Fibroblast of skin of scalp (primary cell): ENCODE results near the gene RBPMS2. TPM values are rescaled to one million over a fixed set of nuclear protein-coding genes. Genes with fewer than 3 reads are reported as not detected.
"Not testable (repeated sequence)": the region's sequence is repeated elsewhere in the genome, so short reads cannot be mapped to it uniquely, and the experiment has no call there.

Source experiments
- DNase-seq: peaks from one replicate; pipeline ENCODE4 v3.0.0-alpha.2; 2013
- polyA plus RNA-seq, 2 experiments: library from polyadenylated mRNA; unstranded; fragments of 120-200 nt; gene quantifications; one replicate each; pipeline ENCODE4 v1.2.1, GENCODE V29; 2013; ENCODE audit not compliant: insufficient read length in 2 of 2

Gene RBPMS2
- polyA plus RNA-seq (2013, experiment 1 of 2; ENCODE audit: insufficient read length): 0.65 TPM
- polyA plus RNA-seq (2013, experiment 2 of 2; ENCODE audit: insufficient read length): 0.68 TPM

DNA sequence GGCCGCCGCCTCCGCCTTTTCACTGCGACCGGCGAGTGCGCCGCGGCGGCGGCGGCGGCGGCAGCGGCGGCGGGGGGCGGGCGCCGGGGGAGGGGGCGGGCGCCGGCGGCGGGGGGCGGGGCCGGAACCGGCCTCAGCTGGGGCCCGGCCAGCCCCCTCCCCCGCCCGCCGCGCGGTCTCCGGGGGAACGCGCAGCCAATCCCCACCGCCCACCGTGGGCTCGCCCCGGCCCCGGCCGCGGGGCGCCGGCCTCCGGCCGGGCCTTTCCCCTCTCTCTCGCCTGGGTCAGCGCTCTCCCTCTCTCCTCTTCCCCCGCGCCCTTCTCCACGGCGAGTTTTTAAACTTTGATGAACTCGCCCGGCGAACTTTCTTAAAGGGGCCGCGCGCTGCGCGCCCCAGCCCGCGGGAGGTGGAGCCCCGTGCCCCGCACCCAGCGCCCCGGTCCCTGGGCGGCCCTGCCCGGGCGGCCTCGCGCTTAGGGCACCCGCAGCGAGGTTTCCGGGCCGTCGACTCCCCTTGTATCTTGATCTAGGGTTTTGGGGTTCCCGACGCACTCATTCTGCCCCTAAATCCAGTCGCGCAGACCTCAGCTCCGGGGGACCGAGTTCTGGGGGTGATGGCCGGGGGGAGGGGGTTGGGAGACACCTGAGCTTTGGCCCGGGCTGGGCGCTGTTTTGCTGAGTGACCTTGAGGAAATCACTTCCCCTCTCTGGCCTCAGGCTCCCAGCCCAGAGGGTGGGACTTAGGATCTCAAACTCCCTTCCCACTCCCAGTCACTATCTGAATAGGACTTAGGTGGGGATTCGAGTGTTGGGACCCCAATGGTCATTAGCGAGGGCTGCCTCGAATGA lies at the start of gene RBPMS2:
TSS of gene RBPMS2 (minus strand) at position 39 of the 851 bp plus-strand sequence. CDS start 270 bp downstream, outside the sequence.
- DNase-seq: no peak

DNA sequence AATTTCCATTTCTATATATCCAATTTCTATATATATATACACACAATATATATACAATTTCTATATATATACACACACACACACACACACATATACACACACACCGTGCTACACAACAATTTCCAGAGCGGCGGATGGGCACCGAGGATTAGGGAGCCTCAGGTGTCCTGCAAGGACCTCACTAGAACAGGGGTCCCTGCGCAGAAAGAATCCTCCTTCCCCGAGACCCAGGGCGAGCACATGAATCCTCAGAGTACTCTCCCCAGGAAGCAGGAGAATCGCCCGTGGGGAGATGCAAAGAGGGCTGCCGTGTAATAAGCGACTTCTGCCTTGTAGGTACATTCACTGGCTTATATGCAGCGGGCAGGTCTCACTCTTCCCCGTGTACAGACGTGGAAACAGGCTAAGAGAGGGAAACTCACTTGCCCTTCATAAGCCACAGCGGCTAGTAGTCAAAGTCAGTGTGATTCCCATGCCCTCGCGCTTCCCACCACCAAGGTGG lies 49.6 kb upstream of the RBPMS2 start:
- no peak for DNase-seq

- DNase-seq: no peak
Measured at GRCh38 chr15:64816452-64816851, 41.1 kb upstream of the RBPMS2 start.

DNA sequence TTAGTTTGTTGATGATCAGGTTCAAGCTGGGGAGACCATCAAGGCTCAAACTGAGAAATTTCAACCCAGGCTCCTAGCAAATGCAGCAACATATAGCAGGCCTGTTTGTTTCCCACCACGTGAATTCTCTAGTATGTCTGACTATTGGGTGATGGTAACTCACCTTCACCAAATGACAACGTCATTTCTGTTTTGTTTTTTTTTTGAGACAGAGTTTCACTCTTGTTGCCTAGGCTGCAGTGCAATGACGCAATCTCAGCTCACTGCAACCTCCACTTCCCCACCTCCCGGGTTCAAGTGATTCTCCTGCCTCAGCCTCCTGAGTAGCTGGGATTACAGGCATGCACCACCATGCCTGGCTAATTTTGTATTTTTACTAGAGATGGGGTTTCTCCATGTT lies 39.6 kb upstream of the RBPMS2 start:
- not testable (repeated sequence) for DNase-seq

- not testable (repeated sequence) for DNase-seq
Measured at GRCh38 chr15:64814283-64814682, 38.9 kb upstream of the RBPMS2 start.

- peak; percentile 51 for DNase-seq
Measured at GRCh38 chr15:64813075-64813474, 37.7 kb upstream of the RBPMS2 start.

DNA sequence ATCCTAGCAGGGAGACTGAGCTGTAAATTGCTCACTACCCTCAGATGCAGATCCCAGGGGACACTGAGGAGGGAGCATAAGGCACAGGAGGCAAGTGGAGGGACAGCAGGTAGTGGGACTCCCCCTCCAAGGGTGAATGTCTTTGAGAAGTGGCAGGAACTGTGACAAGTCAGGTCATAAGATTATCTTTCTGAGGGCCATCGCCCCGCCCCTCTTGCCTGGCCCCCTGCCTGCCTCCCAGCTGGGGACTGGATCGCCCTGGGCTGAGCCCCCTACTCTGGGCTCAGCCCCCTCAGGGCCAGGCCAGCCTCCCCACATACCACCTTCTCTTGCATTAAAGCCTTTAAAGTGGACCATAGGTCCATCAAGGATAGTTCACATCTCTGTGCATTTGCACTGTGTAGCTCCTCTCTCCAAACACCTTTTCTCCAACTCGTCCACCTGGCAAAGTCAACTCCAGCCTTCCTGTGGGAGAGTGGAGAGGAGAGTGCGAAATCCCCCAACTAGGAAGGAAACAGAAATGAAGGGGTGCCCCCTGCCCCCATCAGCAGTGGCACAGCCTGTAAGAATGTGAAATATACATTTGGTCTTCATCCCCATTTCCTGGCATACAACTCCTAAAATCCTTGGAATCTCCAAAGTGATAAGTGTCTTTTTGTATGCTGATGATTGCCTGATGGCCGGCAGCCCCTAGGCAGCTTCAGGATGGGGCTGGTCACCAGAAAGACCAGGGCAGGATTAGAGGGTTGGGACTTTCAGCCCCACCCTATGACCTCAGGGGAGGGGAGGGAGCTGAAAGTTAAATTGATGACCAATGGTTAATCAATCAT lies 35.3 kb upstream of the RBPMS2 start:
- DNase-seq: no peak

DNA sequence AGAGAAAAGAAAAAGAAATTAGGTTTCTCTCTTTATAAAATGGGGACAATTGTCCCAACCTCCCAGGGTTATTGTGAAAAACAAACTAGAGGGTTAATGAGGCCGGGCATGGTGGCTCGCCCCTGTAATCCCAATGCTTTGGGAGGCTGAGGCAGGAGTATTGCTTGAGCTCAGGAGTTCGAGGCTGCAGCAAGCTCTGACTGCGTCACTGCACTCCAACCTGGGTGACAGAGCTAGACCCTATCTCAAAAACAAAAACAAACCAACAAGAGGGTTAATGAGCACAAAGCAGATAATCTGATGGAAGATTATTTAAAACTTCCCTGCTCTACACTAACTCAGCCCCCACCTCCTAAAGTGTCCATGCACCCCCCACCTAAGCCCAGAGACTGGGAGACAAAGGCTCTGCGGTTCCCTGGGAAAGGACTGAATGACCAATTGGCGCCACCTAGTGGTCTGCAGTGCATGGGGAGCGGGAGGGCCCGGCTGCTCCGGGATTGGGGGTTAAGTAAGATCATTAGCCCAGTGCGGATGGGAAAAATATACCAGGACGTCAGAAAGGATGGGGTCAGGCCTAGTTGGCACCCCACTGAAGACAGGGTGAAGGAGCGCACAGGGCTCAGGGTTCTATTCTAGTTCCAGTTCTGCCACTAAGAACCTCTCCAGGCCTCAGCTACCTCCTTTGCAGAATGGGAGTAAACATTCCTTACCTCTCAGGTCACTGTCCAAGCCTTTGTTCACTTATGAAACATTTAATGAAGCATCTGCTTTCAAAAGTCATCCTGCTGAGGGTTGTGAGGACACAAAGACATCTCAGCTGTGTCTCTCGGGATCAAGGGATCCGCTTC lies 34.5 kb upstream of the RBPMS2 start:
- peak; percentile 70 for DNase-seq

DNA sequence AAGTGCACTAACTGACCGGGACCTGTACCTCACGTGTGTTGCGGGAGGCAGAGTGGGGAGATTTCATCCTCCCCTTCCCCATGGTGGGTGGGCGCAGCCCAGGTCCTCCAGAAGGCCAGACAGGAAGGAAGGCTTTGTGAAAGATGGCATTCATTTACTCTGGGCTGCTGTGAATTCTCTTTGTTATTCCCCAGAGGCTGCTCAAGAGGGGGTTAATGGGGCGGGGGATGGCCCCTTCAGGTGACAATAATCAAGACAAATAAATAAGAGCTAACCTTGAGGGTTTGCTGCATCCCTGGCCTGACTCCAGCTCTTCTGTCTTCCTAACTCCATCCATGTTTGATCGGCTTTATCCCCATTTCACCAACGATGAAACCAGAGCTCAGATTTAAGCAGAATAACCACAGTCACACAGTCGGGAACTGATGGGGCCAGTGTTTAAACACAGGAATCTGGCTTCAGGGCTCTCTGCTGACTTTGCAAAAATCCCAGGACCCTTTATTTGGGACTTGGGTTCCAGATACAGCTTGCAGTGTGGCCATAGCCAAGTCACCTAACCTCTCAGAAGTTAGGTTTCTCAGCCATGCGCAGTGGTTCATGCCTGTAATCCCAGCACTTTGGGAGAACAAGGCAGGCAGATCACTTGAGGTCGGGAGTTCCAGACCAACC lies 33.5 kb upstream of the RBPMS2 start:
- no peak for DNase-seq

GRCh38 chr15:64807751-64808222 lies 32.4 kb upstream of the RBPMS2 start:
- DNase-seq: no peak

DNA sequence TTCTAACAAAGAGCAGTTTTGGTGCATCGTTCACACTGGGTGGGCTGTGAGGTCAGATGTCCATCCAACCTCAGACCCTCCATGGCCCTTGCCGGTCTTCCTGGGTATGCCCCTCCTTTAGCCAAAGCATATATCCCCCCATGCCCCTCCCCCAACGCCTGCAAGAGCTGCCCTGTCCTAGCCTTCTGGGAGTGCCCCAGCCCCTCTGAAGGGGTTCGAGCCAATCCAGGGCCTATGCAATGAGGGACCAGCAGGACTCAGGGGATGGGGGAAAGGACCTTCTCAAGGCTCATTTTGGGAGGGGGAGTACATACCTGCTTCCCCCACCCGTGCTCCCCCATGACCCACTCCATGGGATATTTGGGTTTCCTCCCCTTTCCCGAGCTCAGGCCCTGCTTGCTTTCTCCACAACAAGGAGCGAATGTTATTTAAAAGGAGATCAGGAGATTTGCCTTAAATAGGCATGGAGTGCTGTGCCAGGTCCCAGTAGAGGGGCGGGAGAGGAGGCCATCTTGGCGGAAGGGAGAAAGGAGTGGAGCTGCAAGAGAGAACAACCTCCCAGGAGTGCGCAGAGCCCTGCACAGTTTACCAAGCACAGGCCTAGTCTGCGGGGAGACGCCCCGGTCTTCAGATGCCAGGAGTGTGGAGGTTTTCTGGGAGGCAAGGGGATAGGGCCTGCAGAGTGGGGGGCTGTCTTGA lies 31.8 kb upstream of the RBPMS2 start:
- DNase-seq: no peak

- no peak for DNase-seq
Measured at GRCh38 chr15:64806509-64806908, 31.1 kb upstream of the RBPMS2 start.

DNA sequence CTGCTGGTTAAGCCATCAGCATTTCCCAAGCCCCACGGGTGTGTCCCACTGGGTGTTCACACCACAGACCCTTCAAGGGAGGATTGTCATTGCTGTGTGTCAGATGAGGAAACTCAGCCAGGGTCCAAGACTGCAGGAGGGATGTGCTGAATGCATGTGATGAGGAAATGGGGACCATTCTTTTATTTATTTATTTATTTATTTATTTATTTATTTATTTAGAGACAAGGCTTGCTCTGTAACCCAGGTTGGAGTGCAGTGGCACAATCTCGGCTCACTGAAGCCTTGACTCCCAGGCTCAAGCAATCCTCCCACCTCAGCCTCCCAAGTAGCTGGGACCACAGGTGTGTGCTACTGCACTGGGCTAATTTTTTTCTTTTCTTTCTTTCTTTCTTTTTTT lies 29.2 kb upstream of the RBPMS2 start:
- DNase-seq: no peak

DNA sequence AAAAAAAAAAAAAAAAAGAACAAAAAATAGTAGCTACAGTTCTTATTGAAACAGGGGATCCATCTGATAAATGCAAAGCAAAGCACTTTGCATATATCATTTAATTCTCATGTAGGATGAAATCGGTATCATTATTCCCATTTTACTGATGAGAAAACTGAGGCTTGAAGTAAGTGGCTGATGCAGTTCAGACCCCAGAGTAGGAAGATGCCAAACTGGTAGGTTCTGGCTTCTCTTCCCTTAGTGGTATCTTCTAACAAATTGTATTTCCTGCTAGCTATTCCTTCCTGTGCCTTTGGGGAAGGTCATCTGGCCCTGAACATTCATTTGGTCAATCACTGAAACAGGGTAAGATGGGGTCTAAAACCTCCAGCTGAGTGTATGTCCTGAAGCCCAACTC lies 28.1 kb upstream of the RBPMS2 start:
- no peak for DNase-seq

DNA sequence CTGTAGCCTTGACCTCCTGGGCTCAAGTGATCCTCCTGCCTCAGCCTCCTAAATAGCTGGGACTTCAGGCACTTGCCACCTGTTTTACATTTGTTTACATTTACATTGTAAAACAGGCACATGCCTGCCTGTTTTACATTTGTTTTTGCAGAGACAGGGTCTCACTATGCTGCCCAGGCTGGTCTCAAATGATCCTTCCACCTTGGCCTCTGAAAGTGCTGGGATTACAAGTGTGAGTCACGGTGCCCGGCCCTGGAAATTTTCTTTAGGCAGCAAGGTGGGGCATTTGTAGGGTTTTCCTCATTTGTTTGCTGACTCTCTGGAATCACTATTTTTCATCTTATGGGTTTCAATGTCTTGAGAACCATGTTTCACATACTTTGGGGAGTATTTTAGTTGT lies 25.1 kb upstream of the RBPMS2 start:
- no peak for DNase-seq

- not testable (repeated sequence) for DNase-seq
Measured at GRCh38 chr15:64798905-64799304, 23.5 kb upstream of the RBPMS2 start.

DNA sequence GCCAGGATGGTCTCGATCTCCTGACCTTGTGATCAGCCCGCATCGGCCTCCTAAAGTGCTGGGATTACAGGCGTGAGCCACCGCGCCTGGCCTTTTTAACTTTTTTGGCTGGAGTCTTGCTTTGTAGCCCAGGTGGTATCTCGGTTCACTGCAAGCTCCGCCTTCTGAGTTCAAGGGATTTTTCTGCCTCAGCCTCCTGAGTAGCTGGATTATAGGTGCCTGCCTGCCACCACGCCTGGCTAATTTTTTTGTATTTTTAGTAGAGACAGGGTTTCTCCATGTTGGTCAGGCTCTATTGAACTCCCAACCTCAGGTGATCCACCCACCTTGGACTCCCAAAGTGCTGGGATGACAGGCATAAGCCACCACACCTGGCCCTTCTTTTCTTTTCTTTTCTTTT lies 20.5 kb upstream of the RBPMS2 start:
- DNase-seq: not testable (repeated sequence)

- not testable (repeated sequence) for DNase-seq
Measured at GRCh38 chr15:64795299-64795698, 19.9 kb upstream of the RBPMS2 start.

GRCh38 chr15:64792282-64792681 lies 16.9 kb upstream of the RBPMS2 start:
- DNase-seq: no peak

DNA sequence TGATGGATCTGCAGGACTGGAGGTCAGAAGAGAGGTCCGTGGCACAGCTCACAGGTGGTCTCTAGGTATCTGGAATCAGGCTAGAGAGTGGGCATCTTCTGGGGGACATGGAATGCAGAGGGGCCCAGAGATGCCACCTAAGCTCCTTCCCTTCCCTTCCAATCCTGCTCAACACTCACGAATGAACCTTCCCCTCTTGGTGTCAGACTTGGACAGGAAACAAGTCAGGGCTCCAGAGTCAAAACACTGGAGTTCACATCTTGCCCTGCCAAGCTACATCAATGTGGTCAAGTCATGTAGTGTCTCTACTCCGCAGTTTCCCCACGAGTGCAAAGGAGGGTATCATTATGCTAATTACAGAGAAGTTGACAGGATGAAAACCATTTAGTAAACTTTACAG lies 16.0 kb upstream of the RBPMS2 start:
- DNase-seq: no peak

- no peak for DNase-seq
Measured at GRCh38 chr15:64783796-64784195, 8.4 kb upstream of the RBPMS2 start.
